ENCODE results near the gene GPR152.

The GPR152 gene

DNA sequence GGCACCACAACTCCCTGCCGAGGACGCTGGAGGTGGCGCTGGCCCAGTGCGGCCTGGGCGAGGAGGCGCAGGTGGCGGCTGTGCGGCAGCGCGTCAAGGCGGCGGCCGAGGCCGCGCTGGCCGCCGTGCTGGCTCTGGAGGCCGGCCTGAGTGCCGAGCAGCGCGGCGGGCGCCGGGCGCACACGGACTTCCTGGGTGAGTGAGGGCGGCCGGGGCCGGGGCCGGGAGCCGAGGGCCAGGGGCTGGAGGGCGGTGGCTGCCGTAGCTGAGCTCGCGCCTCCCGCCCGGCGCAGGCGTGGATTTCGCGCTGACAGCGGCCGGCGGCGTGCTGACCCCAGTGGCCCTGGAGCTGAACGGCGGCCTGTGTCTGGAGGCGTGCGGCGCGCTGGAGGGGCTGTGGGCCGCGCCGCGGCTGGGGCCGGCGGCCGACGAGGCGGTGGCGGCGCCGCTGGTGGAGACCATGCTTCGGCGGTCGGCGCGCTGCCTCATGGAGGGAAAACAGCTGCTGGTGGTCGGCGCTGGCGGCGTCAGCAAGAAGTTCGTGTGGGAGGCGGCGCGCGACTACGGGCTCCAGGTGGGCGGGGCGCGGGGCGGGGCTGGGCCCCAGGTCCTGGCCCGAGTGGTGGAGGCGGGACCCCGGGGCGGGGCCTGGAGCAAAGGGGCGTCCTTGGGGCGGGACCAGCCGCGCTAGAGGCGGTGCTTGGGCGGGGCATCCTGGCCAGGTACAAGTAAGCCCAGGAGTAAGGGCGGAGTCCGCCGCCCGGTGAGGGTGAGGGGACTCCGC lies 31.7 kb downstream of the GPR152 start:
- peak; percentile 74 for DNase-seq (ENCODE audit: low read depth)
- TF ChIP-seq CTCF (conservative IDR thresholded peaks at IDR 0.05; ENCODE audit: control insufficient read depth, insufficient read depth, low read depth, low read length): no peak
- H3K4me3 ChIP-seq (ENCODE audit: control insufficient read depth, low read depth, low read length): peak overlapping the region; percentile 13

DNA sequence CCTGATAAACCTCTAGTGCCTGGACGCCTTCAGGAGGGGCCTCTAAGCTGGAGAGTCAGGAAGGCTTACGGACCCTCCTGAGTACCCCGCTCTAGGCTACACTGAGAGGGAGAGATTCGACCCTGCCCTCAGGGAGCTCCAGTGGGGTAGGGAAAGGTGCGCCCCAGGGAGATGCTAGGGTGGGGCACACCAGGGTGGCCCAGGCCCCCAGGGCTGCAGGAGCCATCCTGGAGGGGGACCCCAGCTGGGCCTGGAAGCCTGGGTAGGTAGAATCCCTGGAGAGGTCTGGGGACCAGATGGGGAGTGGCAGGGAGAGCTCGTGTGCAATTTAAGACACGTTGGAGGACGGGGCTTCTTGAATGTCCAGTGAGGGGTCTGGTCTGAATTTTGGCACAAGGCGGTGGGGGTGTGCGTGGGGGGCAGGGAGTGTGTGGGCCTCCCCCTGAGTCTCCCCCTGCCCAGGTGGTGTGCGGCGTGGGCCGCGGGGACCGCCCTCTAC lies 32.3 kb downstream of the GPR152 start:
- no peak for DNase-seq (ENCODE audit: low read depth)
- no peak for TF ChIP-seq CTCF (conservative IDR thresholded peaks at IDR 0.05; ENCODE audit: control insufficient read depth, insufficient read depth, low read depth, low read length)
- peak overlapping the region; percentile 7 for H3K4me3 ChIP-seq (ENCODE audit: control insufficient read depth, low read depth, low read length)

GRCh38 chr11:67419325-67420049 lies 33.0 kb downstream of the GPR152 start:
- TF ChIP-seq CTCF (conservative IDR thresholded peaks at IDR 0.05; ENCODE audit: control insufficient read depth, insufficient read depth, low read depth, low read length): no peak
- DNase-seq (ENCODE audit: low read depth): no peak
- H3K4me3 ChIP-seq (ENCODE audit: control insufficient read depth, low read depth, low read length): no peak overlapping the region

DNA sequence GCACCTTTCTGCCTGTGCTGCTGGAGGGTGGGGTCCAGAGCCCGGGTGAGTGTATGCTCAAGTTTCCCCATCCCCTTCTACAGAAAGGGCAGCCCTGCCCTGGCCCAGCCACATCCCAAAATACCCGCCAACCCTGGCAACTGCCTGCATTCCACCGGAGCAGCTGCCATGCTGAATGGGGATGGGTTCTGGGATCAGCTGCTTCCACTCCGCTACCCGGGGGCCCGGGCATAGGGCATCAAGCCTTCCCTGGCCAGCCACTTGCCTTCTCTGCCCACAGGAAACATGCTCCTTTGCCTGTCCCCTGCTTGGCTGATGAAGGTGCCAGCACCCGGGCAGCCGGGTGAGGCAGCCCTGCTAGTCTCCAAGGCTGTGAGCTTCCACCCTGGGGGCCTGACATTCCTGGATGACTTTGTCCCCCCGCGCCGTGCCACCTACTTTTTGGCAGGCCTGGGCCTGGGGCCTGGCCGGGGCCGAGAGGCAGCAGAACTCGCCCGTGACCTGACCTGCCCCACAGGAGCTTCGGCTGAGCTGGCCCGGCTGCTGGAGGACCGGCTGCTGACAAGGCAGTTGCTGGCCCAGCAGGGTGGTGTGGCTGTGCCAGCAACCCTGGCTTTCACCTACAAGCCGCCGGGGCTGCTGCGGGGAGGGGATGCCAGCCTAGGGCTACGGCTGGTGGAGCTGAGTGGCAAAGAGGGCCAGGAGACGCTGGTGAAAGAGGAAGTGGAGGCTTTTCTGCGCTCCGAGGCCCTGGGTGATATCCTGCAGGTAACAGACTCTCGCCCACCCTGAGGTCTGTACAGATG lies 33.9 kb downstream of the GPR152 start:
- no peak for TF ChIP-seq CTCF (conservative IDR thresholded peaks at IDR 0.05; ENCODE audit: control insufficient read depth, insufficient read depth, low read depth, low read length)
- no peak for DNase-seq (ENCODE audit: low read depth)
- no peak overlapping the region for H3K4me3 ChIP-seq (ENCODE audit: control insufficient read depth, low read depth, low read length)

- no peak overlapping the region for H3K4me3 ChIP-seq (ENCODE audit: control insufficient read depth, low read depth, low read length)
- DNase-seq (ENCODE audit: low read depth): no peak
- no peak for TF ChIP-seq CTCF (conservative IDR thresholded peaks at IDR 0.05; ENCODE audit: control insufficient read depth, insufficient read depth, low read depth, low read length)
Observed at GRCh38 chr11:67417425-67417824, 35.1 kb downstream of the GPR152 start.
